SH-SY5Y (cell line): ENCODE measurements around the gene FCHSD2.

Experiments
- GATA2 ChIP-seq: IDR thresholded peaks from 2 replicates; pipeline ENCODE4 v1.6.1; 2011; ENCODE audit warnings: mild to moderate bottlenecking, low read depth, low read length
- GATA3 ChIP-seq: IDR thresholded peaks from 2 replicates; pipeline ENCODE4 v1.6.1; 2011; ENCODE audit warnings: low read depth, mild to moderate bottlenecking, low read length, moderate library complexity

- TF ChIP-seq GATA3 (no peak), GATA2 (no peak)
These were observed 5.9 kb upstream of the FCHSD2 start for GRCh38 chr11:73147771-73148681.
